ENCODE data around the gene COL19A1.

DNA sequence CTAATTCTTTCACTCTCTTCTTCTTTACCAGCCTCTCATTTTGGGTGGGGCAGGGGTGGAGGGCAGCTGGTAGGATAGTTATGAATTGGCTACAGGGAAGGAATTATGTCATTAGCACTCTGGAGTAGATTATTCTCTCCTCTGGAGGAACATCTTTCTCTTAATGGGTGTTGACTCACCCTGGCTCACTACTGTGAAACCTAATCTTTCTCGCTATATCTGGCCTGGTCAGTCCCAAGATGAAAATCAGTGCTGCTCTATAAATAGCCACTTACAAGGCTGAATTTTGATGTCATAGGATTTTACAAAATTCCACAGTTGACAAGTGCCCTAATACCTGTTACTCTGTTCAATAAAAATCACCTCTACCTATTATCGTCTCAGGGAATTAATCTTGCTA lies 285.3 kb downstream of the COL19A1 start:
- TF ChIP-seq ZNF274 (IDR thresholded peaks at IDR 0.05; ENCODE audit: low read depth, low read length) (no peak), SUZ12 (IDR thresholded peaks at IDR 0.05; ENCODE audit: extremely low read depth, insufficient read depth, insufficient read length) (no peak), YY1 (IDR thresholded peaks at IDR 0.05; ENCODE audit: insufficient read depth, insufficient read length) (no peak)

Measured in NT2/D1 (cell line).